Mucosa of descending colon (tissue), 3 donors: ENCODE data around the gene CFAP74. TPM values are rescaled to one million over a fixed set of nuclear protein-coding genes. Genes with fewer than 3 reads are reported as not detected.

ENCODE experiments used
- ATAC-seq: fragments of 200-7000 bp; cut with Tn5 transposase; one replicate; pipeline ENCODE4 v1.9.1; 2020; ENCODE audit warnings: mild to moderate bottlenecking, moderate library complexity
- DNase-seq, 3 donors: peaks; one replicate each; pipeline ENCODE4 v3.0.0-alpha.2; 2020
- H3K36me3 ChIP-seq: fragments of 200-600 bp; one replicate; pipeline ENCODE4 v1.8.0; 2021; ENCODE audit warnings: low read depth, mild to moderate bottlenecking
- H3K4me1 ChIP-seq: fragments of 200-600 bp; one replicate; pipeline ENCODE4 v1.8.0; 2021; ENCODE audit warnings: low read depth, mild to moderate bottlenecking
- H3K4me3 ChIP-seq: fragments of 200-600 bp; one replicate; pipeline ENCODE4 v1.8.0; 2021; ENCODE audit warnings: mild to moderate bottlenecking
- H3K9me3 ChIP-seq: fragments of 200-600 bp; one replicate; pipeline ENCODE4 v1.8.0; 2021; ENCODE audit warnings: mild to moderate bottlenecking
- intact Hi-C, 2 donors: fragments of 100-400 bp; cut with DNase I in 1 of 2; cut with micrococcal nuclease in 1 of 2; formaldehyde crosslinking; loops; one replicate each; pipeline versions ENCODE4 v1.11.0 to v1.11.1; 2022; cut with DNase I, micrococcal nuclease
- total RNA-seq, 3 donors: library from RNA; stranded (reverse); fragmentation: NEBNext Ultra II Directional in 2 of 3; extraction: Animal tissue kit (Norgen Biotek cat#: 25700) in 2 of 3; gene quantifications; one replicate each; pipeline versions ENCODE4 v1.2.1 to v1.2.4, GENCODE V29; 2021 to 2023
- TF ChIP-seq, protein P1 (sequence below): fragments of 200-600 bp; IDR thresholded peaks from one replicate; pipeline ENCODE4 v1.8.0; 2022; ENCODE audit warnings: antibody characterized with exemption, mild to moderate bottlenecking
- donor health status: DM: no; HTN: no; CAD: no; lungs with moderate emphysema.
- donor health status: DM: no; HTN: no; CAD: no.
- donor health status: DM: no; HTN: yes; CAD: no.

CFAP74 gene
- total RNA-seq, 3 donors from 2014 or later, result 0.06 to 0.13 TPM; not detected in 1

DNA sequence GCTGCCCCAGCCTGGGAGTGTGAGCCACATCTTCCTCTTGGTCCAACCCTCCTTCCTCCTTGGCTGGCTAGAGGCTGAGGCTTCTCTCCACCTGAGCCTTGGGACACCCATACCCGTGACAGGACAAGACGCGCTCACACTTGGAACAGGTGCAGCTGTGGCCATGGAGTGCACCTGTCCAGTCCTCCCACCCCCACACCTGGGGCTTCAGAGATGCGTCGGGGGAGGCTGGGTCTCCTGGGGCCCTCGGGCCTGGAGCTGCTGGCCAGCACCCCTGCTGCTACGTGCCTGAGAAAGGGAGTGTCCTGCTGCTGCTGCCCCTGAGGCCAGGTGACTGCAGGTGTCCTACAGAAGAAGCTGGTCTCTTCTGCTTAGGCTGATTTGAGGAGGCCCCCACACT, 47.5 kb downstream of the CFAP74 start:
- H3K36me3 ChIP-seq, result no peaks in the 10 kb centered on the region
- intact Hi-C loops, result no loop called here

DNA sequence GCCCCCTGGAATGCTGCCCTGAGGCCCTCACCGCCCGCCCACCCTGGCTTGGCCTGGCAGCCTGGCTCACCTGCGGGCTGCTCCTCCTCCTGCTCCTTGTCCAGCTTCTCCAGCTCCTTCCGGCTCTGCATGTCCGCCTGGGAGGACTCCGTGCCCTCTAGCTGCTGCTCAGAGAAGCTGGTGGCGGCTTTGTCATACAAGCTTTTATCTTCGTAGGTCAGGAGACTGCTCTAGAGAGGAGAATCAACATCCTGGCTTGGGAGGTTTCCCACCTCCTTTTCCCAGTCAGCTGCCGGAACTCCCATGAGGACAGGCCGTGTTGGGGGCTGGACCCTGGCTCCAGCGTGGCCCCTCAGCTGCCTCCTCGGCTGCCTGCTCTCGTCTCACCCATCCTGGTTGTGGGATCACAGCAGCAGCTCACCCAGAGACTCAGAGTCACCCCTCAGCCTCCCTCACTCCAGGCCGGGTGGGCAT, 47.9 kb downstream of the CFAP74 start:
- TF ChIP-seq, protein P1, sequence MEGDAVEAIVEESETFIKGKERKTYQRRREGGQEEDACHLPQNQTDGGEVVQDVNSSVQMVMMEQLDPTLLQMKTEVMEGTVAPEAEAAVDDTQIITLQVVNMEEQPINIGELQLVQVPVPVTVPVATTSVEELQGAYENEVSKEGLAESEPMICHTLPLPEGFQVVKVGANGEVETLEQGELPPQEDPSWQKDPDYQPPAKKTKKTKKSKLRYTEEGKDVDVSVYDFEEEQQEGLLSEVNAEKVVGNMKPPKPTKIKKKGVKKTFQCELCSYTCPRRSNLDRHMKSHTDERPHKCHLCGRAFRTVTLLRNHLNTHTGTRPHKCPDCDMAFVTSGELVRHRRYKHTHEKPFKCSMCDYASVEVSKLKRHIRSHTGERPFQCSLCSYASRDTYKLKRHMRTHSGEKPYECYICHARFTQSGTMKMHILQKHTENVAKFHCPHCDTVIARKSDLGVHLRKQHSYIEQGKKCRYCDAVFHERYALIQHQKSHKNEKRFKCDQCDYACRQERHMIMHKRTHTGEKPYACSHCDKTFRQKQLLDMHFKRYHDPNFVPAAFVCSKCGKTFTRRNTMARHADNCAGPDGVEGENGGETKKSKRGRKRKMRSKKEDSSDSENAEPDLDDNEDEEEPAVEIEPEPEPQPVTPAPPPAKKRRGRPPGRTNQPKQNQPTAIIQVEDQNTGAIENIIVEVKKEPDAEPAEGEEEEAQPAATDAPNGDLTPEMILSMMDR, result no peak
- H3K9me3 ChIP-seq, result no peaks in the 10 kb centered on the region
- no peak for ATAC-seq

More for the DNA sequence above, 47.5 kb downstream of the CFAP74 start:
- Histone ChIP-seq H3K9me3 (no peaks in the 10 kb centered on the region), H3K4me1 (no peaks in the 10 kb centered on the region), H3K4me3 (no peak overlapping the region)
- DNase-seq (no peak), ATAC-seq (no peak)
- TF ChIP-seq, protein P1, result no peak

DNA sequence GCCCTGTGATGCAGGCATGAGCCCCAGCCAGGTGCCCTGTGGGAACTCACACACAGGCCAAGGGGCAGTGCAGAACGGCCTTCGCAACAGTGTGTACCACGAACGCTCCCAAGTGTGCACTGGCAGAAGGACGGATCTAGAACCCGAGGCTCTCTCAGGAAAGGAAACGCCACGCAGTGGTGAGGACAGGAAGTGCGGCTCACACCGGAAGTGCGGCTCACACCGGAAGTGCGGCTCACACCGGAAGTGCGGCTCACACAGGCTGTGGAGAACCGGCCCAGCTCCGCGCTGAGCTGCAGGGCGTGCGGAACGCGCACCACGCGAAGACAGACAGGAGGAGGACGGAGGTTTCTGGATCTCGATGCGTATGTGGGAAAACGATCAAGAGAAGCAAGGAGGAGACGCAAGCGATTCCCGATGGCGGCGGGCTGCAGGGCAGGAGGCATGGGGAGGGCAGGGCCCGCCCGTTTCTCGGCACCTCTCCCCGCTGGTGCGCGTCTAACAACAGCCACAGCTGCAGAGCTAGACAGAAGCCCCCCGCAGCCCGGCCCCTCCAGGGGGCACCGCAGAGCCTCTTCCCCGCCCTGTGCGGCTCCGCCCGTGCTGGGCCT, 48.6 kb downstream of the CFAP74 start:
- H3K4me1 ChIP-seq, result no peaks in the 10 kb centered on the region
- ATAC-seq, result no peak
- no peak overlapping the region for H3K4me3 ChIP-seq
- DNase-seq, result no peak
- TF ChIP-seq, protein P1, result no peak
- H3K9me3 ChIP-seq, result no peaks in the 10 kb centered on the region
- no peaks in the 10 kb centered on the region for H3K36me3 ChIP-seq
- intact Hi-C loops, result no loop called here

More for the DNA sequence above, 47.9 kb downstream of the CFAP74 start:
- H3K36me3 ChIP-seq, result no peaks in the 10 kb centered on the region
- intact Hi-C loops, result no loop called here
- H3K4me1 ChIP-seq, result no peaks in the 10 kb centered on the region
- no peak for DNase-seq
- H3K4me3 ChIP-seq, result no peak overlapping the region

DNA sequence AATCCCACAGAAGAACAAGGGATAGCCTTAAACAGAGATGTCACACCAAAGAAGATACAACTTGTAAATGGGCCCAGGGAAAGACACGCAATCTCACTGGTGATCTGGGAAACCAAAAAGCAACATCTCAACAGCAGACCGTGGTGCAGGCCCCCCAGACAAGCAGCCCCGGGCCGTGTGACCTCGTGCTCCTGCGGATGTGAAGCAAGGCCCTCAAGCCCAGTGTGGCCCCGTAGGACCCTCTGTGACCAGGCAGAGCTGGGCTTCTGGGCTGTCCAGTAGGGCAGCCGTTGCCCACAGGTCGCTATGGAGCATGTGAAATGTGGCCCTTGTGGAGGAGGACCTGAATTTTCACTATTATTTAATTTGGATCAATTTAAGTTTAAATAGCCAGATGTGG, 49.6 kb downstream of the CFAP74 start:
- Histone ChIP-seq H3K36me3 (no peaks in the 10 kb centered on the region), H3K4me3 (no peak overlapping the region), H3K9me3 (no peaks in the 10 kb centered on the region), H3K4me1 (no peaks in the 10 kb centered on the region)
- TF ChIP-seq, protein P1, result no peak
- no peak for DNase-seq
- intact Hi-C loops, result no loop called here
- no peak for ATAC-seq

DNA sequence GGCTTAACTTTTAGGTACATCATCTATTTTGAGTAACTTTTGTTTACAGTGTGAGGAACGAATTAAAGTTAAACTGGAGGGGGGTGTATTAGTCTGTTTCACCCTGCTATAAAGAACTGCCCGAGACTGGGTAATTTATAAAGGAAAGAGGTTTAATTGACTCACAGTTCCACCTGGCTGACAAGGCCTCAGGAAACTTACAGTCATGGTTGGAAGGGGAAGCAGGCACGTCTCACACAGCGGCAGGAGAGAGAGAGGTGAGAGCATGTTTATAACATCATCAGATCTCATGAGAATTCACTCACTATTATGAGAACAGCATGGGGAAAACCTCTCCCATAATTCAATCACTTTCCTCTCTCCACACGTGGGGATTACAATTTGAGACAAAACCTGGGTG, 52.6 kb downstream of the CFAP74 start:
- no peak for ATAC-seq
- no peaks in the 10 kb centered on the region for H3K4me1 ChIP-seq
- intact Hi-C loops, result no loop called here
- no peak overlapping the region for H3K4me3 ChIP-seq
- DNase-seq, result no peak
- TF ChIP-seq, protein P1, result no peak
- no peaks in the 10 kb centered on the region for H3K36me3 ChIP-seq
- no peaks in the 10 kb centered on the region for H3K9me3 ChIP-seq

DNA sequence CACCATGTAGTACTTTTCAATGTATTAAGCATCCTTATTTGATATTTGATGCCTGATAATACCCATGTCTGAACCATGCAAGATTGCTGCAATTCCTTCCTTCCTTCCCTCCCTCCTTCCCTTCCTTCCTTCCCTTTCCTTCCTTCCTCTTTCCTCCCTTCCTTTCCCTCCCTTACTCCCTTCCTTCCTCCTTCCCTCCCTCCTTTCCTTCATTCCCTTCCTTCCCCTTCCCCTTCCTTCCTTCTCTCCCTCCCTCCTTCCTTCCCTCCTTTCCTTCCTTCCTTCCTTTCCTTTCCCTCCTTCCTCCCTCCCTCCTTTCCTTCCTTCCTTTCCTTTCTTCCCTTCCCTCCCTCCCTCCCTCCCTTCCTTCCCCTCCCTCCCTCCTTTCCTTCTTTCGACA, 54.8 kb downstream of the CFAP74 start:
- ATAC-seq (no peak), DNase-seq (no peak)
- Histone ChIP-seq H3K4me1 (peaks cover 6% of the 10 kb centered on the region), H3K36me3 (no peaks in the 10 kb centered on the region), H3K4me3 (no peak overlapping the region), H3K9me3 (no peaks in the 10 kb centered on the region)
- TF ChIP-seq, protein P1, result no peak
- intact Hi-C loops, result loop anchor here (10.0 kb wide), 1 partner anchor 96 kb away; no protein-coding TSS in a partner anchor
